Uterus (tissue), 2 donors: ENCODE results near the gene ESRP2.

Experiments
- POLR2A ChIP-seq, 2 donors: fragments of 450-650 bp; IDR thresholded peaks; one replicate each; pipeline ENCODE4 v1.6.1; 2016; ENCODE audit warnings: antibody characterized with exemption in 2 of 2, mild to moderate bottlenecking in 1 of 2, moderate library complexity in 1 of 2
- TF ChIP-seq, protein P1 (sequence below), 4 experiments: fragments of 200-600 bp in 2 of 4; fragments of 450-650 bp in 2 of 4; sonication (generic) in 2 of 4; IDR thresholded peaks; one replicate each; pipeline ENCODE4 v1.5.1; 2016 to 2019; ENCODE audit warnings: antibody characterized with exemption in 4 of 4, mild to moderate bottlenecking in 2 of 4, moderate library complexity in 1 of 4

- TF ChIP-seq, protein P1, sequence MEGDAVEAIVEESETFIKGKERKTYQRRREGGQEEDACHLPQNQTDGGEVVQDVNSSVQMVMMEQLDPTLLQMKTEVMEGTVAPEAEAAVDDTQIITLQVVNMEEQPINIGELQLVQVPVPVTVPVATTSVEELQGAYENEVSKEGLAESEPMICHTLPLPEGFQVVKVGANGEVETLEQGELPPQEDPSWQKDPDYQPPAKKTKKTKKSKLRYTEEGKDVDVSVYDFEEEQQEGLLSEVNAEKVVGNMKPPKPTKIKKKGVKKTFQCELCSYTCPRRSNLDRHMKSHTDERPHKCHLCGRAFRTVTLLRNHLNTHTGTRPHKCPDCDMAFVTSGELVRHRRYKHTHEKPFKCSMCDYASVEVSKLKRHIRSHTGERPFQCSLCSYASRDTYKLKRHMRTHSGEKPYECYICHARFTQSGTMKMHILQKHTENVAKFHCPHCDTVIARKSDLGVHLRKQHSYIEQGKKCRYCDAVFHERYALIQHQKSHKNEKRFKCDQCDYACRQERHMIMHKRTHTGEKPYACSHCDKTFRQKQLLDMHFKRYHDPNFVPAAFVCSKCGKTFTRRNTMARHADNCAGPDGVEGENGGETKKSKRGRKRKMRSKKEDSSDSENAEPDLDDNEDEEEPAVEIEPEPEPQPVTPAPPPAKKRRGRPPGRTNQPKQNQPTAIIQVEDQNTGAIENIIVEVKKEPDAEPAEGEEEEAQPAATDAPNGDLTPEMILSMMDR (IDR thresholded peaks at IDR 0.05), result no peak
- TF ChIP-seq POLR2A (IDR thresholded peaks at IDR 0.05), result no peak
Observed at GRCh38 chr16:68274441-68274840, 38.5 kb upstream of the ESRP2 start.
